Measurements from ENCODE around the gene BCL6. TPM values are rescaled to one million over a fixed set of nuclear protein-coding genes. Genes with fewer than 3 reads are reported as not detected.

The BCL6 gene
- total and polyA plus RNA-seq, 9 donors = 46.3 to 91.1 (median 54.7) TPM

DNA sequence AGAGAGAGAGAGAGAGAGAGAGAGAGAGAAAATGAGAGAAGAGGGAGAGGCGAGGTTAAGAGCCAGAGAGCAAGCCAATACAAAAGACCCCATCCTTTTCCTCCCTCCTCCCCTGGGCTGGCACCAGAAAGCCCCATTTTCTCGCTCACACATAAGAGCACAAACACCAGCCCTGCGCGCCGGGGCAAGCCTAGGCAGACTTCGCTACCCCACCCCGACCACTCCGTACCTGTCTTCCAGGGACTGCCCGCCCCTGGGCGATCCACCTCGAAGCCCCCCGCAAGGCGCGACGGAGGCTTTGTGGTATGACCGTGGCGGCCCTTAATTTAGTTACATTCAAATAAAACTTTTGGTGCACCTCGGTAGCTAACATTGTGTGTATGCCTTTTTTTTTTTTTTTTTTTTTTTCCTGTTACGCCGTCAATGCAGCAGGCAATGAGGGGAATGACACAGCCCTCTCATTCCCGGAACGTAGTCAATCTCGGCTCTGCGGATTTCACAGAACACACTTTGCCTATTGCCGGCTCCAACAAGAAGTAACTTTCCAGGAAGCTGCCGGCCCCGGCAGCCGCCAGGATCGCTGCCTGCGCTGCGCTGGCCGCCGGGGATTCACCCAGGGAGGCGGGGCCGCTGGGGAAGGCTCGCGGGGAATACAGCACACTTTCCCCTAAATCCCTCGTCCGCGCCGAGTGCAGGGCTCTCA lies 7.7 kb downstream of the BCL6 start:
- WGBS, 3 donors = 1 to 4% (median 3%) methylated on average over 41 of the region's 41 CpGs
- Histone ChIP-seq H3K27me3 (no peaks in the 10 kb centered on the region), H3K9me3 (no peaks in the 10 kb centered on the region), H3K4me3 (peak overlapping the region; percentile 88), H3K36me3 (no peaks in the 10 kb centered on the region), H3K27ac (peak overlapping the region; percentile 84 to 100), H3K4me1 (ENCODE audit: insufficient read depth) (peaks cover 7% of the 10 kb centered on the region)
- intact Hi-C loops (cut with DNase I) = loop anchor here in 3 of 4 donors (2.0 kb wide), 3 partner anchors 1217 to 1411 kb away; no protein-coding TSS in a partner anchor
- TF ChIP-seq POLR2A (IDR thresholded peaks at IDR 0.05) = no peak
- peak; percentile 42 for TF ChIP-seq EP300 (IDR thresholded peaks at IDR 0.05)
- TF ChIP-seq, protein P1, sequence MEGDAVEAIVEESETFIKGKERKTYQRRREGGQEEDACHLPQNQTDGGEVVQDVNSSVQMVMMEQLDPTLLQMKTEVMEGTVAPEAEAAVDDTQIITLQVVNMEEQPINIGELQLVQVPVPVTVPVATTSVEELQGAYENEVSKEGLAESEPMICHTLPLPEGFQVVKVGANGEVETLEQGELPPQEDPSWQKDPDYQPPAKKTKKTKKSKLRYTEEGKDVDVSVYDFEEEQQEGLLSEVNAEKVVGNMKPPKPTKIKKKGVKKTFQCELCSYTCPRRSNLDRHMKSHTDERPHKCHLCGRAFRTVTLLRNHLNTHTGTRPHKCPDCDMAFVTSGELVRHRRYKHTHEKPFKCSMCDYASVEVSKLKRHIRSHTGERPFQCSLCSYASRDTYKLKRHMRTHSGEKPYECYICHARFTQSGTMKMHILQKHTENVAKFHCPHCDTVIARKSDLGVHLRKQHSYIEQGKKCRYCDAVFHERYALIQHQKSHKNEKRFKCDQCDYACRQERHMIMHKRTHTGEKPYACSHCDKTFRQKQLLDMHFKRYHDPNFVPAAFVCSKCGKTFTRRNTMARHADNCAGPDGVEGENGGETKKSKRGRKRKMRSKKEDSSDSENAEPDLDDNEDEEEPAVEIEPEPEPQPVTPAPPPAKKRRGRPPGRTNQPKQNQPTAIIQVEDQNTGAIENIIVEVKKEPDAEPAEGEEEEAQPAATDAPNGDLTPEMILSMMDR (IDR thresholded peaks at IDR 0.05) = no peak
- DNase-seq = peak; percentile 68 to 82 (median 79)

GRCh38 chr3:187737006-187737367 lies 8.3 kb downstream of the BCL6 start:
- no peak for DNase-seq
- H3K27me3 ChIP-seq = no peaks in the 10 kb centered on the region
- H3K27ac ChIP-seq = peak overlapping the region in 1 of 2 donors; percentile 100
- WGBS, 3 donors = 43 to 52% (median 48%) methylated on average over 4 of the region's 4 CpGs
- intact Hi-C loops (cut with DNase I) = loop anchor here in 2 of 4 donors (2.0 kb wide), 2 partner anchors 1404 to 1412 kb away; no protein-coding TSS in a partner anchor
- no peaks in the 10 kb centered on the region for H3K9me3 ChIP-seq
- peaks cover 7% of the 10 kb centered on the region for H3K4me1 ChIP-seq (ENCODE audit: insufficient read depth)
- TF ChIP-seq, protein P1 (IDR thresholded peaks at IDR 0.05) = no peak
- no peak for TF ChIP-seq EP300 (IDR thresholded peaks at IDR 0.05)
- no peak for TF ChIP-seq POLR2A (IDR thresholded peaks at IDR 0.05)
- no peaks in the 10 kb centered on the region for H3K36me3 ChIP-seq
- peak overlapping the region; percentile 88 for H3K4me3 ChIP-seq

DNA sequence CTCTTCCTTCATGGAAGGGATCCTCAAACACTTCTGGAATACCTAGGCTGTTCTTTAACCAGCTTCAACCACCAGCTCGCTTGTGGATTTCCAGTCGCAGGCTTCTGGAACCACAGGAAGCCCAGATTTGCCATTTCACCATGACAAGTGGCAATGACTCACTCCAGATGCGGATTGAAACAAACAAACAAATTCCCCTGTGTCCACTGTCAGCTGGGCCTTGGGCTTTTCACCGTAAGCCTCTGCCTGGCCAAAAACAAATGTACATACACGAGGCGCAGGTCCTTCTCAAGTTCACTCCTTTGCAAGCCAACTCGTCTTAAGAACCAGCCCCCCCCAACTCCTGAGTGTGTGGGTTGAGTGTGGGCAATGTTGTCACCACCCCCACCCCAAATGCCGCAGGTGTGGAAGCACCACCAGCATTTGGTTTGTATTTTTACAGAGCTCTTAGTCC lies 8.8 kb downstream of the BCL6 start:
- no peak for DNase-seq
- Histone ChIP-seq H3K27me3 (no peaks in the 10 kb centered on the region), H3K4me3 (no peak overlapping the region), H3K27ac (peak overlapping the region; percentile 9 to 100), H3K36me3 (no peaks in the 10 kb centered on the region), H3K4me1 (ENCODE audit: insufficient read depth) (peaks cover 7% of the 10 kb centered on the region), H3K9me3 (no peaks in the 10 kb centered on the region)
- no peak for TF ChIP-seq EP300 (IDR thresholded peaks at IDR 0.05)
- TF ChIP-seq, protein P1 (IDR thresholded peaks at IDR 0.05) = no peak
- no peak for TF ChIP-seq POLR2A (IDR thresholded peaks at IDR 0.05)
- 83 to 85% (median 85%) methylated on average over 8 of the region's 8 CpGs for WGBS, 3 donors
- intact Hi-C loops (cut with DNase I) = loop anchor here in 2 of 4 donors (2.0 kb wide), 2 partner anchors 1404 to 1412 kb away; no protein-coding TSS in a partner anchor

DNA sequence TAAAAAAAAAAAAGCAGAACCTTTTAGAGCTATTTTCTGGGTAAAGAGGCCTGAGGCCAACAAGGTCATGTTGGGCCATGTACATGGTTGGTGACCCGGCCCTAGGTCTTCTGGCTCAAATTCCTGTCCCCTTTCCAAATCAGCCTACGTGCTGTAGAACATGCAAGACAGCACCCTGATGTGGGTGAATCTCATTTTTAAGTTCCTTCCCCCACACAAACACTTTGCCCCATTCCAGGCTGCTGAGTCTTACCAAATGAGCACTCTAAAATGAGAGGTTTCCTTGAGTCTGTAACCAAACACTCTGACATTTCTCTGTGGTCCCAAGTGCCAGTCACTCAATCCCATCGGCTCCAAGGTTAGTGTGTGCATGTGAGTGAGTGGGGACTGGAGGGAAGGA lies 9.4 kb downstream of the BCL6 start:
- no peaks in the 10 kb centered on the region for H3K36me3 ChIP-seq
- WGBS, 3 donors = 58 to 70% (median 68%) methylated on average over 3 of the region's 3 CpGs
- TF ChIP-seq POLR2A (IDR thresholded peaks at IDR 0.05) (no peak), EP300 (IDR thresholded peaks at IDR 0.05) (no peak)
- TF ChIP-seq, protein P1 (IDR thresholded peaks at IDR 0.05) = no peak
- peak overlapping the region; percentile 9 to 23 for H3K27ac ChIP-seq
- H3K4me3 ChIP-seq = no peak overlapping the region
- H3K9me3 ChIP-seq = no peaks in the 10 kb centered on the region
- H3K27me3 ChIP-seq = no peaks in the 10 kb centered on the region
- H3K4me1 ChIP-seq (ENCODE audit: insufficient read depth) = peaks cover 7% of the 10 kb centered on the region
- no peak for DNase-seq
- intact Hi-C loops (cut with DNase I) = loop anchor here in 2 of 4 donors (2.0 kb wide), 2 partner anchors 1405 to 1413 kb away; no protein-coding TSS in a partner anchor

All from ovary (tissue), 9 donors.